DND-41 (cell line): Measurements from ENCODE around the gene BCKDK.

ENCODE experiments used
- EZH2 ChIP-seq: IDR thresholded peaks from 3 replicates; pipeline ENCODE4 v1.6.1; 2012; ENCODE audit warnings: borderline replicate concordance, low read depth, mild to moderate bottlenecking, moderate library complexity, low read length, inconsistent platforms; ENCODE audit not compliant: severe bottlenecking
- TF ChIP-seq, protein P1 (sequence below): IDR thresholded peaks from 2 replicates; pipeline ENCODE4 v1.5.1; 2012; ENCODE audit warnings: borderline replicate concordance, low read length, moderate library complexity, mild to moderate bottlenecking; ENCODE audit not compliant: poor library complexity, severe bottlenecking; ENCODE audit errors: extremely low read depth

DNA sequence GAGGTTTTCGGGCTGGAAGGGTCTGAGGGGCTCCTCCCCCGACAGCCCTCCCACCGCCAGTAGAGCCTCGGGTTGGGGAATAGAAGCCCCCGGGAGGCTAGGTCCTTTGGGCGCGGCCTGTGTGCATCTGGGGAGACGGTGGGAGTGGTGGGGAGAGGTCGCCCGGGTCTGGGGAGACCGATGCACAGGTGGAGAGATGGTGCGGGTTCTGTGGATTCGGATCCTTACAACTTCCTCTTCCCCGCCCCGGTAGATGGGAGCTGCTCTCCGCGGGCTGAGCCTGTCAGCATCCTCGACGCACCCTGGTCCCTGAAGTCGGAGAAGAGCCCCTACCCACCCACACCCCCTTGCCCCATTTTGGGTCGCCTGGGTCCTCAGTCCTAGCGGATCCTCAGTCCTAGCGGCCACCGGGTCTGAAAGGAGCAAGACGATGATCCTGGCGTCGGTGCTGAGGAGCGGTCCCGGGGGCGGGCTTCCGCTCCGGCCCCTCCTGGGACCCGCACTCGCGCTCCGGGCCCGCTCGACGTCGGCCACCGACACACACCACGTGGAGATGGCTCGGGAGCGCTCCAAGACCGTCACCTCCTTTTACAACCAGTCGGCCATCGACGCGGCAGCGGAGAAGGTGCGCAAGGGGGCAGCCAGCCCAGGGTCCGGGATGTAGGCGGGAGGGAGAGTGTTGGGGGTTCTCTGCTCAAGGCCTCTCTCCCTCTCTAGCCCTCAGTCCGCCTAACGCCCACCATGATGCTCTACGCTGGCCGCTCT is 790 bp downstream of the BCKDK start:
- TF ChIP-seq, protein P1, sequence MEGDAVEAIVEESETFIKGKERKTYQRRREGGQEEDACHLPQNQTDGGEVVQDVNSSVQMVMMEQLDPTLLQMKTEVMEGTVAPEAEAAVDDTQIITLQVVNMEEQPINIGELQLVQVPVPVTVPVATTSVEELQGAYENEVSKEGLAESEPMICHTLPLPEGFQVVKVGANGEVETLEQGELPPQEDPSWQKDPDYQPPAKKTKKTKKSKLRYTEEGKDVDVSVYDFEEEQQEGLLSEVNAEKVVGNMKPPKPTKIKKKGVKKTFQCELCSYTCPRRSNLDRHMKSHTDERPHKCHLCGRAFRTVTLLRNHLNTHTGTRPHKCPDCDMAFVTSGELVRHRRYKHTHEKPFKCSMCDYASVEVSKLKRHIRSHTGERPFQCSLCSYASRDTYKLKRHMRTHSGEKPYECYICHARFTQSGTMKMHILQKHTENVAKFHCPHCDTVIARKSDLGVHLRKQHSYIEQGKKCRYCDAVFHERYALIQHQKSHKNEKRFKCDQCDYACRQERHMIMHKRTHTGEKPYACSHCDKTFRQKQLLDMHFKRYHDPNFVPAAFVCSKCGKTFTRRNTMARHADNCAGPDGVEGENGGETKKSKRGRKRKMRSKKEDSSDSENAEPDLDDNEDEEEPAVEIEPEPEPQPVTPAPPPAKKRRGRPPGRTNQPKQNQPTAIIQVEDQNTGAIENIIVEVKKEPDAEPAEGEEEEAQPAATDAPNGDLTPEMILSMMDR, result no peak
- no peak for TF ChIP-seq EZH2
